Fibroblast of the aortic adventitia (primary cell): ENCODE measurements around the gene KIAA0586. TPM values are rescaled to one million over a fixed set of nuclear protein-coding genes. Genes with fewer than 3 reads are reported as not detected.
A peak's percentile ranks its signal among the peaks of the same experiment; 100 is the strongest.

ENCODE experiments used
- DNase-seq: peaks from one replicate; pipeline ENCODE4 v3.0.0-alpha.2; 2010; ENCODE audit warnings: low read depth
- H3K4me3 ChIP-seq: 2 replicates; pipeline ENCODE4 v1.5.1; 2011; ENCODE audit warnings: low read depth, mild to moderate bottlenecking, control low read depth, low read length, moderate library complexity
- CTCF ChIP-seq: IDR thresholded peaks from 2 replicates; pipeline ENCODE4 v1.5.1; 2011; ENCODE audit warnings: mild to moderate bottlenecking, low read length, control low read depth, inconsistent platforms; ENCODE audit not compliant: insufficient read depth
- total RNA-seq: library from RNA; depleted of rRNA; stranded (reverse); fragments of >200 nt; gene quantifications from 2 replicates; pipeline ENCODE4 v1.2.3, GENCODE V29; 2012; ENCODE audit warnings: low replicate concordance

KIAA0586 gene
- total RNA-seq, 1 donor = 45.2 TPM

- TF ChIP-seq CTCF = no peak
Measured at GRCh38 chr14:58562141-58562540, 134.6 kb downstream of the KIAA0586 start.

GRCh38 chr14:58563978-58564377, 136.5 kb downstream of the KIAA0586 start:
- TF ChIP-seq CTCF = no peak
- no peak for DNase-seq
- no peak overlapping the region for H3K4me3 ChIP-seq

More at GRCh38 chr14:58562141-58562540, 134.6 kb downstream of the KIAA0586 start:
- no peak for DNase-seq
- no peak overlapping the region for H3K4me3 ChIP-seq

GRCh38 chr14:58565832-58566231, 138.3 kb downstream of the KIAA0586 start:
- no peak overlapping the region for H3K4me3 ChIP-seq
- no peak for DNase-seq
- TF ChIP-seq CTCF = no peak

GRCh38 chr14:58566979-58567378, 139.5 kb downstream of the KIAA0586 start:
- DNase-seq = no peak
- TF ChIP-seq CTCF = no peak
- no peak overlapping the region for H3K4me3 ChIP-seq

GRCh38 chr14:58568322-58568721, 140.8 kb downstream of the KIAA0586 start:
- H3K4me3 ChIP-seq = no peak overlapping the region
- DNase-seq = no peak
- TF ChIP-seq CTCF = no peak

- TF ChIP-seq CTCF = no peak
- no peak overlapping the region for H3K4me3 ChIP-seq
- no peak for DNase-seq
Measured at GRCh38 chr14:58571256-58571655, 143.7 kb downstream of the KIAA0586 start.

- TF ChIP-seq CTCF = no peak
- peak; percentile 12 for DNase-seq
- H3K4me3 ChIP-seq = no peak overlapping the region
Measured at GRCh38 chr14:58571769-58572472, 144.4 kb downstream of the KIAA0586 start.
